Stomach (tissue), 4 donors: Measurements from ENCODE around the gene RUNX1.

ENCODE experiments used
- POLR2A ChIP-seq, 4 donors: fragments of 450-650 bp; IDR thresholded peaks; one replicate each; pipeline ENCODE4 v1.6.1; 2016; ENCODE audit warnings: antibody characterized with exemption in 4 of 4, control low read depth in 2 of 4, mild to moderate bottlenecking in 1 of 4, moderate library complexity in 1 of 4
- TF ChIP-seq, protein P1 (sequence below), 7 experiments: fragments of 450-650 bp in 4 of 7; fragments of 200-600 bp in 3 of 7; sonication (generic) in 3 of 7; IDR thresholded peaks; one replicate each; pipeline ENCODE4 v1.5.1; 2016 to 2019; ENCODE audit warnings: antibody characterized with exemption in 7 of 7, control low read depth in 2 of 7, mild to moderate bottlenecking in 1 of 7

DNA sequence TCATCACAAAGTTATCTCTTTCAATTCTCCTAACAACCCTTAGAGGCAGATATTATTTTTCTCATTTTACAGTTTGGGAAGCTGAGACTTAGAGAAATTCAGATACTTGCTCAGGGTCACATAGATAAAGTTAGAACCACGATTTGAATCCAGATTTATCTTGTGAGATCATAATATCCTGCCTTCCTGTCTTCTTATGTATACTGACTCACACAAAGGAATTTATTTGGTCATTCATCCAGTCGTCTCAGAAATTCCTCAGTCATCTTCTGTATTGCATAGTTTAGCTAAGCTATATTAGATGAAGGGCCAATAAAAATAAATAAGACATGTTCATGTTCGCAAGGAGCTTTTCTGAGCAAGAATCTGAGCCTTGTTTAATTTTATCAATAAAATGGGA is 35.8 kb upstream of the RUNX1 start:
- no peak for TF ChIP-seq POLR2A (IDR thresholded peaks at IDR 0.05)
- TF ChIP-seq, protein P1, sequence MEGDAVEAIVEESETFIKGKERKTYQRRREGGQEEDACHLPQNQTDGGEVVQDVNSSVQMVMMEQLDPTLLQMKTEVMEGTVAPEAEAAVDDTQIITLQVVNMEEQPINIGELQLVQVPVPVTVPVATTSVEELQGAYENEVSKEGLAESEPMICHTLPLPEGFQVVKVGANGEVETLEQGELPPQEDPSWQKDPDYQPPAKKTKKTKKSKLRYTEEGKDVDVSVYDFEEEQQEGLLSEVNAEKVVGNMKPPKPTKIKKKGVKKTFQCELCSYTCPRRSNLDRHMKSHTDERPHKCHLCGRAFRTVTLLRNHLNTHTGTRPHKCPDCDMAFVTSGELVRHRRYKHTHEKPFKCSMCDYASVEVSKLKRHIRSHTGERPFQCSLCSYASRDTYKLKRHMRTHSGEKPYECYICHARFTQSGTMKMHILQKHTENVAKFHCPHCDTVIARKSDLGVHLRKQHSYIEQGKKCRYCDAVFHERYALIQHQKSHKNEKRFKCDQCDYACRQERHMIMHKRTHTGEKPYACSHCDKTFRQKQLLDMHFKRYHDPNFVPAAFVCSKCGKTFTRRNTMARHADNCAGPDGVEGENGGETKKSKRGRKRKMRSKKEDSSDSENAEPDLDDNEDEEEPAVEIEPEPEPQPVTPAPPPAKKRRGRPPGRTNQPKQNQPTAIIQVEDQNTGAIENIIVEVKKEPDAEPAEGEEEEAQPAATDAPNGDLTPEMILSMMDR (IDR thresholded peaks at IDR 0.05) = no peak
